DND-41 (cell line): ENCODE measurements around the gene PTGFR.

Experiments used
- ATAC-seq: fragments of 200-7000 bp; cut with Tn5 transposase; 3 replicates; pipeline ENCODE4 v1.9.1; 2021; ENCODE audit warnings: low read depth; ENCODE audit not compliant: insufficient read depth
- DNase-seq: peaks from one replicate; pipeline ENCODE4 v3.0.0-alpha.2; 2020
- H2AFZ ChIP-seq: 2 replicates; pipeline ENCODE4 v1.6.0; 2012; ENCODE audit warnings: low read depth, low read length
- H3K27ac ChIP-seq: 2 replicates; pipeline ENCODE4 v1.5.1; 2012; ENCODE audit warnings: low read length, inconsistent platforms
- H3K27me3 ChIP-seq: fragments of 200-600 bp; sonication (generic); 2 replicates; pipeline ENCODE4 v1.6.0; 2012; ENCODE audit warnings: low read length, mild to moderate bottlenecking, inconsistent platforms; ENCODE audit not compliant: insufficient read depth, poor library complexity
- H3K36me3 ChIP-seq: 2 replicates; pipeline ENCODE4 v1.5.1; 2012; ENCODE audit warnings: low read length, inconsistent platforms; ENCODE audit not compliant: insufficient read depth
- H3K4me1 ChIP-seq: 2 replicates; pipeline ENCODE4 v1.5.1; 2012; ENCODE audit warnings: mild to moderate bottlenecking, low read length; ENCODE audit not compliant: insufficient read depth
- H3K4me2 ChIP-seq: 2 replicates; pipeline ENCODE4 v1.6.0; 2012; ENCODE audit warnings: mild to moderate bottlenecking, moderate library complexity, low read length, inconsistent platforms; ENCODE audit not compliant: insufficient read depth
- H3K4me3 ChIP-seq, 2 experiments: fragments of 200-600 bp in 1 of 2; shearing (Covaris generic) in 1 of 2; 2 replicates each; pipeline ENCODE4 v1.5.1; 2012 to 2016; ENCODE audit warnings: inconsistent platforms in 2 of 2, low read length in 2 of 2, mild to moderate bottlenecking in 2 of 2, low read depth in 1 of 2, moderate library complexity in 1 of 2
- H3K79me2 ChIP-seq: 2 replicates; pipeline ENCODE4 v1.6.0; 2012; ENCODE audit warnings: low read length, inconsistent platforms; ENCODE audit not compliant: insufficient read depth
- H3K9ac ChIP-seq: 2 replicates; pipeline ENCODE4 v1.6.0; 2012; ENCODE audit warnings: low read depth, mild to moderate bottlenecking, inconsistent platforms, low read length, moderate library complexity
- H3K9me3 ChIP-seq: 2 replicates; pipeline ENCODE4 v1.5.1; 2012; ENCODE audit warnings: low read length, moderate library complexity, mild to moderate bottlenecking, inconsistent platforms; ENCODE audit not compliant: insufficient read depth, severe bottlenecking
- H4K20me1 ChIP-seq: 2 replicates; pipeline ENCODE4 v1.6.0; 2012; ENCODE audit warnings: low read length; ENCODE audit not compliant: insufficient read depth
- CTCF ChIP-seq: IDR thresholded peaks from 2 replicates; pipeline ENCODE4 v1.5.1; 2012; ENCODE audit warnings: borderline replicate concordance, low read length, moderate library complexity, mild to moderate bottlenecking; ENCODE audit not compliant: poor library complexity, severe bottlenecking; ENCODE audit errors: extremely low read depth
- EZH2 ChIP-seq: IDR thresholded peaks from 3 replicates; pipeline ENCODE4 v1.6.1; 2012; ENCODE audit warnings: borderline replicate concordance, low read depth, mild to moderate bottlenecking, moderate library complexity, low read length, inconsistent platforms; ENCODE audit not compliant: severe bottlenecking

PTGFR gene

GRCh38 chr1:78465143-78465542 lies 25.6 kb upstream of the PTGFR start:
- no peak for DNase-seq
- Histone ChIP-seq H3K36me3 (no peaks in the 10 kb centered on the region), H3K4me2 (no peak overlapping the region), H3K79me2 (no peaks in the 10 kb centered on the region), H3K4me3 (no peak overlapping the region), H3K27ac (no peak overlapping the region), H3K9me3 (peaks cover 6% of the 10 kb centered on the region), H3K9ac (no peak overlapping the region), H3K4me1 (no peaks in the 10 kb centered on the region), H4K20me1 (no peaks in the 10 kb centered on the region), H3K27me3 (no peaks in the 10 kb centered on the region), H2AFZ (no peak overlapping the region)
- no peak for ATAC-seq
- no peak for TF ChIP-seq EZH2
- no peak for TF ChIP-seq CTCF

GRCh38 chr1:78468521-78468920 lies 22.3 kb upstream of the PTGFR start:
- no peak for DNase-seq
- Histone ChIP-seq H3K4me1 (no peaks in the 10 kb centered on the region), H3K4me3 (no peak overlapping the region), H3K36me3 (no peaks in the 10 kb centered on the region), H4K20me1 (no peaks in the 10 kb centered on the region), H3K27me3 (no peaks in the 10 kb centered on the region), H3K9ac (no peak overlapping the region), H3K9me3 (no peaks in the 10 kb centered on the region), H3K27ac (no peak overlapping the region), H3K4me2 (no peak overlapping the region), H2AFZ (no peak overlapping the region), H3K79me2 (no peaks in the 10 kb centered on the region)
- ATAC-seq: no peak
- TF ChIP-seq CTCF (no peak), EZH2 (no peak)

GRCh38 chr1:78469576-78469975 lies 21.2 kb upstream of the PTGFR start:
- DNase-seq (no peak), ATAC-seq (no peak)
- H3K79me2 ChIP-seq: no peaks in the 10 kb centered on the region
- no peak overlapping the region for H3K4me2 ChIP-seq
- H3K4me3 ChIP-seq: no peak overlapping the region
- H3K9ac ChIP-seq: no peak overlapping the region
- no peaks in the 10 kb centered on the region for H3K36me3 ChIP-seq
- H2AFZ ChIP-seq: no peak overlapping the region
- H3K9me3 ChIP-seq: no peaks in the 10 kb centered on the region
- TF ChIP-seq CTCF (no peak), EZH2 (no peak)
- no peaks in the 10 kb centered on the region for H3K4me1 ChIP-seq
- no peaks in the 10 kb centered on the region for H3K27me3 ChIP-seq
- no peaks in the 10 kb centered on the region for H4K20me1 ChIP-seq
- no peak overlapping the region for H3K27ac ChIP-seq

GRCh38 chr1:78471890-78472620 lies 18.7 kb upstream of the PTGFR start:
- H3K9ac ChIP-seq: no peak overlapping the region
- no peaks in the 10 kb centered on the region for H3K79me2 ChIP-seq
- H3K36me3 ChIP-seq: no peaks in the 10 kb centered on the region
- no peaks in the 10 kb centered on the region for H3K27me3 ChIP-seq
- no peaks in the 10 kb centered on the region for H3K4me1 ChIP-seq
- H3K4me3 ChIP-seq: no peak overlapping the region
- no peak for TF ChIP-seq EZH2
- TF ChIP-seq CTCF: no peak
- no peak overlapping the region for H3K27ac ChIP-seq
- DNase-seq (no peak), ATAC-seq (no peak)
- H3K9me3 ChIP-seq: no peaks in the 10 kb centered on the region
- no peak overlapping the region for H2AFZ ChIP-seq
- no peak overlapping the region for H3K4me2 ChIP-seq
- H4K20me1 ChIP-seq: no peaks in the 10 kb centered on the region
